NK-92 treated with Interleukin-12 subunit alpha and Interleukin-12 subunit beta, amount 100 ng/mL, for 24 hours (cell line): ENCODE measurements around the gene HSPBP1.

Experiments used
- DNase-seq: peaks from one replicate; lab custom pipeline; 2025; lab: John Stamatoyannopoulos, UW

Gene HSPBP1

DNA sequence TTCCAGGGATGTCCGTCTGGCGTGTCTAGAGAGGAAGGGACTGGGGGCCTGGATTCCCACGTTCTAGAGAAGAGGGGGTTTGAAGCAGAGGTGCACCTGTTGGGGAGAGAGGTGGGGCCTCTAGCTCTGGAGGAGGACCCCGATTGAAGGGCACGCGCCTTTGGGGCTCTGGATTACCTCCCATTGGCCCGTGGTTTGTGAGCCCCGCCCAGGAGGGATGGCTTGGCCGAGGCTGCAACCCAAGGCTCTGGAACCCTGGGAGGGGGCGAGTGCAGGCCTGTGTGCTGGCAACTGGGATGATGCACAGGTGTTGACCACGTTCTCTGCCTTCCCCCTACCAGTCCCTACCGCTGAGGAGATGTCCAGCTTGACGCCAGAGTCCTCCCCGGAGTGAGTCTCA is 25.1 kb upstream of the HSPBP1 start:
- DNase-seq: no peak

DNA sequence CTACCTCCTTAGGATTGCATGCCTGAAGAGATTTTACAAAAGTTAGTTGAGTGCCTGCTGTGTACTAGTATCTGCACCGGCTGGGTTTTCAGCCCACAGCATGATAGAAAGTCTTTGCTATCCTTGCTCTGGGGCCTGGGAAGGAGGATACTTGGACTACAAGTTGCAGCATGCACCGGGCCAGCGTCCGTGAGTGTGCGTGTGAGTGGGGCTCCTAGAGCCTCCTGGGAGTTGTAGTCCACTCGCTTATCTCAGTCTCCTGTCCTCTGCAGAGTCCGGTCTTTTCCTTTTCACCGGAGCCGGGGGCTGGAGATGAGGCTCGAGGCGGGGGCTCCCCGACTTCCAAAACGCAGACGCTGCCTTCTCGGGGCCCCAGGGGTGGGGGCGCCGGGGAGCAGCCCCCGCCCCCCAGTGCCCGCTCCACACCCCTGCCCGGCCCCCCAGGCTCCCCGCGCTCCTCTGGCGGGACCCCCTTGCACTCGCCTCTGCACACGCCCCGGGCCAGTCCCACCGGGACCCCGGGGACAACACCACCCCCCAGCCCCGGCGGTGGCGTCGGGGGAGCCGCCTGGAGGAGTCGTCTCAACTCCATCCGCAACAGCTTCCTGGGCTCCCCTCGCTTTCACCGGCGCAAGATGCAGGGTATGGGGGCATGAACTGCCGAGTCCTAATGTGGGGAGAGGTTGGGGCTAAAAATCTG is 24.5 kb upstream of the HSPBP1 start:
- DNase-seq: no peak

DNA sequence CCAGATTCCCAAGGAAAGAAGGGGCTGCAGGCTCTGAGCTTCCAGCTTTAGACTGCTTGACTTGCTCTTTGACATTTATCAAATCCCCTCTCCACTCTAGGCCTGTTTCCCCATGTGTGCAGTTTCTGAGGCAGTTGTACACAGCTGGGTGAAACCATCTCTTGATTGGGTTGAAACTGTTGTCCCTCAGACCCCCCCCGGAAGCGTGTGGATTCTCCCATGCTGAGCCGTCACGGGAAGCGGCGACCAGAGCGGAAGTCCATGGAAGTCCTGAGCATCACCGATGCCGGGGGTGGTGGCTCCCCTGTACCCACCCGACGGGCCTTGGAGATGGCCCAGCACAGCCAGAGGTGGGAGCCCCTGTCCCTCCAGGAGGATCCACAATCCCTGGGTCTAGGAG is 23.6 kb upstream of the HSPBP1 start:
- DNase-seq: no peak

DNA sequence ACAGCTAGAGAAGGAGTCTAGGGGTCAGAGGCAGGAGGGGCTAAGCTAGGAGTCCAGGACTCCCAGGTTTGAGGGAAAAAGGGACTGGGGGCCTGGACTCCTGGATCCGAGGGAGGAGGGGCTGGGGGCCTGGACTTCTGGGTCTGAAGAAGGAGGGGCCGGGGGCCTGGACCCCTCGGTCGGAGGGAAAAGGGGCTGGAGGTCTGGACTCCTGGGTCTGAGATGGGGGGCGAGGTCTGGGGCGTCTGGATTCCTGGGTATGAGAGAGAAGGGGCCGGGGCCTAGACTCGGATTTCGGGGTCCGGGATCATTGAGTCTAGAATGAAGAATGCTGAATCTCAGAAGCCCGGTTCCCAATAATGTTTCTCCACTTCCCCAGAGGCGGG is 22.4 kb upstream of the HSPBP1 start:
- no peak for DNase-seq

DNA sequence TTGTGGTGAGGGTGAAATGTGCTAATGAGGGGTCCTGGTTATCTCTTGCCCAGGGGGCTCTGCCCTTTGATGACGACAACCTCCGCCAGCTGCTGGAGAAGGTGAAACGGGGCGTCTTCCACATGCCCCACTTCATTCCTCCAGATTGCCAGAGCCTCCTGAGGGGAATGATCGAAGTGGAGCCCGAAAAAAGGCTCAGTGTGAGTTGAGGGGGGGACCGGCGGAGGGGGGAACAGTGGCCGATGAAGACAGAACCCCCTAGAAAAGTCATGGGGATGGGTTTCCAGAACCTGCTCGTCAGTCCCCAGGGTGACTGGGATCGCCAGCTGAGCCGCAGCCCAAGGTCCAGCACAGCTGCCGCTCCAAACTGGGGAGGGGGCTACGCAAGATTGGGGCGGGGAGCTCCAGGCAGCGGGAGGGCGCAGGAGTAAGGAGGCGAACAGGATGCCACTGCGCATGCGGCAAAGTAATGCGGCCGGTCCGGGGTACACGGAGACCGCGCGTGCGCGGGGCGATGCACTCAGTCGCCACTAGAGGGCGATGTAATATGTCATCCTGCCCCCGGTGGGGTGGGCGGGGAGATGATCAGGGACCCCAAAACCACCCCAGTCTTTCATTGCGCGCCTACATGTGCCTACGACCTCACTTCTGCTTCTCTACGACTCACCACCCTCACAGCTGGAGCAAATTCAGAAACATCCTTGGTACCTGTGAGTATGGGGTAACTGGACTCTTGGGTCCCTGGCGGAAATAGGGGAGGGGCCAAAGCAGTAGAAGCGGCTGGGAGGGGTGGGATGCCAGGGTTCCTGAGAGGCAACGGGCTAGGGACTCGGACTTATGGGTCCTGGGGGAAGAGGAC is 21.8 kb upstream of the HSPBP1 start:
- peak; percentile 89 for DNase-seq

DNA sequence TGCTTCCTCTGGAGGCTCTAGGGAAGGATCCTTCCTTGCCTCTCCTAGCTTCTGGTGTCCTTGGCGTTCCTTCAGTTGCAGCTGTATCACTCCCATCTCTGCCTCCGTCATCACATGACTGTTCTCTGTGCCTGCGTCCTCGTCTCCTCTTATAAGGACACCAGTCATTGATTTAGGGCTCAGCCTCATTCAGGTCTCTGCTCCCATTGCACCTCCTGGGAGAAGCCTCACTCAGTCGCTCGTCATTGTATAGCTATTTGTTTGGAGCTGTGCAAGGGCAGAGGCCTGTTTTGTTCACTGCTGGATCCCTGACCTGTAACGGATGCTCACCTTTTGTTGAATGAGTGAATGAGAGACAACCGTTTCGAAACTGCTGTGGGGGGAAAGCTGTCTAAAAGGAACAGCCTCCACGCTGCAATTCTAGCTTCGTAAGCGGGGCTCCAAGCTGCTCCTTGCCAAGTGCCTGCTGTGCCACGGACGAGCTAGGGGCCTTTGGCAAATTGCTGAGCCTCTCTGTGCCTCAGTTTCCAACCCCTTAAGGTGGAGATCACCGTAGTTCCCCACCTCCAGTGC is 21.1 kb upstream of the HSPBP1 start:
- no peak for DNase-seq

DNA sequence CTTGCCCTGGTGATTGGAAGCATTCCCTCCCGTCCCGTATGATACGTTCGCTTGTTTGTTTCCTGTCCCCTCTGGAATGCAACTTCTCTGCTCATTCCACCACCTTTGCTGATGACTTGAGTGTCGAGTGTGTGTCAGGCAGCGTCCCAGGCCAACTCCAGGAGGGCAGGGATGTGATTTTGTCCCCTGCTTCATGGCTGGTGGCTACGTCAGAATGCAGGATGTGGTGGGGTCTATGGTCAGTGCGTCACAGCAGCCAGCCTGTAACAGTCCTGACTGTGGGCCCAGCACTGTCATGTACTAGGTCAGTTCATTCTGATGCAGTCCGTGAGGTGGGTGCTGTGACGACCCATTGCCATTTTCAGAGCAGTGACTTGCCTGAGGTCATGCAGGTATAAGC is 20.1 kb upstream of the HSPBP1 start:
- no peak for DNase-seq

DNA sequence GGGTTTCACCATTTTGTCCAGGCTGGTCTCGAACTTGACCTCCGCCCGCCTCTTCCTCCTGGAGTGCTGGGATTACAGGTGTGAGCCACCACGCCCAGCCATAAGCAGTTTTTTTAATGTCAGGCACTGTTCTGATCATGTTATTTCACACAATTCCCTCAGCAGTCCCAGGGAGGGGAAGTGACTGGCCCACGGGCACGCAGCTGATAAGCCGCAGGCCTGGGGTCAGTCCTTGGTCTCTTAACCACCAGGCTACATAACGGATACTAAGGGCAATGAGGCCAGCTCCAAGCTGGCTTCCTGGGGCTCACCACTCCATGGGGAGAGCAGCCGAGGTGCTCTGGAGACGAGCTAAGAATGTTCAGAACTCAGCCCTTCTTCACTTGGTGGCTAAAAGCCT is 17.4 kb upstream of the HSPBP1 start:
- DNase-seq: no peak

DNA sequence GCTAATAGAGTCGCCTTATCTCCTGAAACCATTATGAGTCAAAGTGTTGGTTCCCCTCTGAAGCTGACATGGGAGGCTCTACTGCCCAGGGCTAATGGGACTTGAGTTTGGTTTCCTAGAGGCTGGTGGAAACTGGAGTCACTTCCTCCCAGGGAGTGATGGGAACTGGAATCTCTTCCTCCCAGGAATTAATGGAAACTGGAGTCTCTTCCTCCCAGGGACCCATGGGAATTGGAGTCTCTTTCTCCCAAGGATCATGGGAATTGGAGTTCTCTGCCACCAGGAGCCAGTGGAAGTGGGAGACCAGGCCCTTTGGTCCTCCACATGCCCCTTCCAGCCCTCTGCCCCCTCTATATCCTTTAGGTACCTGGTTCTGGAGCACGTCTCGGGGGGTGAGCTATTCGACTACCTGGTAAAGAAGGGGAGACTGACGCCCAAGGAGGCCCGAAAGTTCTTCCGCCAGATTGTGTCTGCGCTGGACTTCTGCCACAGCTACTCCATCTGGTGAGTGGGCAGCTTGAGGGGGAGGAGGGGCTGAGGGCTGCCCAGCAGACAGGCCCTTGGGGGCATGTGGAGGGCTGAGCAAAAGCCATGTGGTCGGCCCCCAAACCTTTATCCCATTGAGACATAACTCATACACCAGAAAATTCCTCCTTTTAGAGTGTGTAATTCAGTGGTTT is 9.3 kb upstream of the HSPBP1 start:
- no peak for DNase-seq

DNA sequence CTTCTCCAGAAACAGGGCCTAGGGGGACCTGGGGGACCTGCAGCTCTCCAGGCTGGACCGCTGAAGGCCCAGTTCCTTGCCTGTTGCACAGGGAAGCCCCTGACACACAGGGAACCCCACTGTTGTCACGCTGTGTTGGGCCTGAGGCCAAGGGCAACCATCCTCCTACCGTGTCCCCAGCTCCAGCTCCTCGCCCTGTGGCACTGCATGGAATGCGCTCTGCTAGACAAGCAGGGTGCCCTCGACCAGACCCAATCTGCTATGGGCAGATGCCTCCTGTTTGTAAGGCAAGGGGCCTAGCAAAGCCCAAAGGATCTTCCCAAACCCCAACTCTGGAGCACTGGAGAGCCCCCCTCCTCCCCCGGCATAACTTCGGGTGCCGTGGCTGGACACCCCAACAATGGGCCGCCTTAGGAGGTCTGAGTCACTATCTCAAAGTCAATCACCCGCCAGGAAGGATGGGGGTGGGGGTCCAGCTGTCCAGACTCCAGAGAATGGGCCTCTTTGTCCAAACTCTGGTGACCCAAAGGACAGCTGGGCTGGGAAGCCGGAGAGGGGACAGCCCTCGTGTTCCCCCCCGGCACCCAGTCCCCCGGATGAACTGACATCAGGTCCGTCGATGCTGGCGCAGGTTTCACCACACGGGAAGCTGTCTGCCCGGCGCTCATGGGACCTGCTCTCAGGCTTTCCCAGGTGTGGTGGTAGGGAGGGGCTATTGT is 7.6 kb upstream of the HSPBP1 start:
- DNase-seq: no peak

DNA sequence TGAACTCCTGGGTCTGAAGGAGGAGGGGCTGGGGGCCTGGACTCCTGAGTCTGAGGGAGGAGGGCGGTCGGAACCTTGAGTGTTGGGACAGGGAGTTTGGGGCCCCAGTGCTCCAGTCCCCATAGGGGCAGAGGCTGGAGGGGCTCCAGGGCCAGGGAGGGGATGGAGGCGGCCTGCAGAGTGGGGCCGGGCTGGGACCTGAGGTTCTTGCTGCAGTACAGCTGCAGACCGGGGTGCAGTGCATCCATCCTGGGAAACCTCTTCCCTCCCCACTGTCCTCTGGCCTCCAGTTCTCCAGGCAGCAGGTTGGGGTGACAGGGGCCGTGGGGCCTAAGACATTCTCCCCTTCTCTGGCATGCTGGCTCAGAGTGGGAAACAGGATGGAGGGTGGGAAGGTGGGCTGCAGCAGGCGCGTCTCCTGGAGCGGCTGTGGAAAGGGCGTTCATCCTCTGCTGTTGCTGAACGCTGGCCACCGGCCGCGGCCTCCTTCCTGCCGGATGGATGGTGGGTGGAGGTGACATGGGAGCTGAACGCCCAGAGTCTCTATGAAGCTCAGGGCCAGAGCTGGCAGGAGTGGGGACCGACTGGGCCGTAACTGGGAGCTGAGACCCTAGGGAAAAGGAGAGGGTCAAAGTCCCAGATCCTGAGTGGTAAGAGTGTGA is 5.5 kb upstream of the HSPBP1 start:
- DNase-seq: no peak

DNA sequence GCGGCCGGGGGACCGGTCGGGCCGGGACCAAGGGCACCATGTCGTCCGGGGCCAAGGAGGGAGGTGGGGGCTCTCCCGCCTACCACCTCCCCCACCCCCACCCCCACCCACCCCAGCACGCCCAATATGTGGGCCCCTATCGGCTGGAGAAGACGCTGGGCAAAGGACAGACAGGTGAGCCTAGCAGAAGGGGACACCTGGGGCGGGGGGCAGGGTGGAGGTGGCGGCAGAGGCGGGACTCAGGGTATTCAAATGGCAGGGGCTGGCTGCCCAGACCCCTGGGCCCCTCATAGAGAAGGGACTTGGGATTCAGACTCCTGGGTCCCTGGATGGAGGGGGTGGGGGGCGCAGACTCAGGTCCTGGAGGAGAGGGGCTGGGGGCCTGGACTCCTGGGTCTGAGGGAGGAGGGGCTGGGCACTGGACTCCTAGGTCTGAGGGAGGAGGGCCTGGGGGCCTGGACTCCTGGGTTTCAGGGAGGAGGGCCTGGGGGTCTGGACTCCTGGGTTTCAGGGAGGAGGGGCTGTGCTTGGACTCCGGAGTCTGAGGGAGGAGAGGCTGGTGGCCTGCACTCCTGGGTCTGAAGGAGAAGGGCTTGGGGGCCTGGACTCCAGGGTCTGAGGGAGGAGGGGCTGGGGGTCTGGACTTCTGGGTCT is 4.6 kb upstream of the HSPBP1 start:
- no peak for DNase-seq

DNA sequence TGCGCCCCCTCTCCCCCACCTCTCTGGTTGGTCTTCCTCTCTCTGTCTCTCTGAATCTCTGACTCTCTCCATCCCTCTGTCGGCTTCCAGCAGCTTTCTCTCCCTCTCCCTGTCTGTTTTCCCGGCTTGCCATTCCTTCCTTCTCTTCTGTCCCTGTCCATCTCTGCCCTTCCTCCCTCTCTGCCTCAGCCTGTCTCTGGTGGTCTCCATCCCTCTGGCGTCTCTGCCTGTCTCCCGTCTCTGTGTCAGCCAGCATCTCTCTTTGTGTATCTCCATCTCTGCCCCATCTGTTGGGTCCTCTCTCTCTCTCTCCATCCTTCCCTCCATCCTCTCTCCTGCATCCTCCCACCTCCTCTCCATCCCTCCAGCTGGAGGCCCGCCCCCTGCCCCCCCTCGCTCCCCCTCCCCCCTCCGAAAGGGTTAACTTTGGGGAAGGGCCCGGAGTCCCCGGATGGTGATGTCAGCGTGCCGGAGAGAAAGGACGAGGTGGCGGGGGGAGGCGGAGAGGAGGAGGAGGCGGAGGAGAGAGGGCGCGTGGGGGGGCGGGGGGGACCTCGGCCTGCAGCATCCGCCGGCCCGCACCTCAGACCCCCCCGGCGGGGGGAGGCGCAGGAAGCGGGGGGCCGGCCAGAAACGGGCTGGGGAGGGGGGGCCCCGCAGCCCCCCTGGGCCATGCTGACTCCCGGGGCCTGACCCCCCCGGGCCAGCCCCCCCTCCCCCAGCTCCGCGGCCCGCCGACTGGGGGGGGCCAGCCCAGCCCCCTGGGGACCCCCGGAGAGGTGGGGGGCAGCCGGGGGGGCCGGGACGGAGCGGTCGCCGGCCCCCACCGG is 3.9 kb upstream of the HSPBP1 start, which contains the start of gene BRSK1:
BRSK1 (plus strand) TSS at position 450 of the 830 bp plus-strand sequence. CDS start 446 bp downstream, outside the sequence.
- DNase-seq: no peak

DNA sequence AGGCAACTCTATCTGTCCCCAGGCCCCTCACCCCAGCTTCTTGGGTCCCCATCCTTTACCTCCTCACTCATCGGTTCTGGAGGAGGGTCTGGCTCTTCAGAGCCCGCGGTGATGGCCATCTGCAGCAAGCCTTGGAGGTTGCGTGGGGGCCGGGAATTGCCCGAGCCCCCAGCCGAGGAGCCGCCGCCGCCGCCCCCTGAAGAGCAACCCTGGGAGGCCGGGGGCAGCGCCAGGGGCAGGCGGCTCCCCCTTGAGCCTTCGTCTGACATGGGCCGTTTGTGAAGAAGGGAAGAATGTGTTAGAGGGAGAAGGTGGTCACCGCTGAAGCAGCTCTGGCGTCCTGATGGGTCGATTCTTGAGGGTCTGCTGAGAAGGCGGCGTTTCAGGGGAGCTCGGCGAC is 570 bp downstream of the HSPBP1 start:
- no peak for DNase-seq

DNA sequence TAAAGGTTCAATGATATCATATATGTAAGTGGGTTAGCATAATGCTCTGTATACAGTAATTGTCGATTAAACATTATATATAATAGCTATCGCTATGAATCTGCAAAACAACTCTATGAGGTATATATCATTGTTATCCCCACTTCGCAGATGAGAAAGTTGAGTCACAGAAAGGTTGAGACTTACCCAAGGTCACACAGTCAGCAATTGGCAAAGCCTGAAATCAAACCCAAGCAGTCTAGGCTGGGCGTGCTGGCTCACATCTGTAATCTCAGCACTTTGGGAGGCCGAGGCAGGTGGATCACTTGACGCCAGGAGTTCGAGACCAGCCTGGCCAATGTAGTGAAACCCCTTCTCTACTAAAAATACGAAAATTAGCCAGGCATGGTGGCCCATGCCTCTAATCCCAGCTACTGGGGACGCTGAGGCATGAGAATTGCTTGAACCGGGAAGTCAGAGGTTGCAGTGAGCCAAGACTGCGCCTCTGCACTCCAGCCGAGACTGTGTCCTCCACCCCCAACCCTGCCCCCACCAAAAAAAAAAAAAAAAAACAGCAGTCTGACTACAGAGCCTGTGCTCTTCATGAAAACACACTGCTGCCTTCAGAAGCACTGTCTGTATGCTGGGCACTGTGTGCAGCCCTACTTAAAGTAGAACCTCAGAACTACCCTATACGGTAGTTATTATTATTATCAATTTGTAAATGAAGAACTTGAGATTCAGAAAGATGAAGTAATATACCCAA is 1.3 kb downstream of the HSPBP1 start:
- DNase-seq: no peak

DNA sequence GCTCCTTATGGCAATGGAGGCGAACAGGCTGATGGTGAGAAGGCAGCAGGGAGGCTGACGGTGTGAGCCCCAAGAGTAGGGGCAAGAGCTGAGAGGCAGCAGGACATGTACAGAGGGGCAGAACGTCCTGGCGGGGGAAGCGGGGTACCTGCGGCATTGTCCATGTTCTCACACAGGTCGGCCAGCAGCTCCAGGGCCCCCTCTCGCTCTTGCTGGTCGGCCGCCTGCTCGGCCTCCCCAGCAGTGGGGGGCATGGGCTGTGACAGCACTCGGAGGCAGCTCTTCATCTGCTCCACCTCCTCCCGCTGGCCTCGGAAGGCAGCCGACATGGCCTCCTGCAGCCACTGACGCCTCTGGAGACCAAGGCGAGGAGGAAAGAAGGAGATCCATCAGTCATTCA is 2.4 kb downstream of the HSPBP1 start:
- no peak for DNase-seq

DNA sequence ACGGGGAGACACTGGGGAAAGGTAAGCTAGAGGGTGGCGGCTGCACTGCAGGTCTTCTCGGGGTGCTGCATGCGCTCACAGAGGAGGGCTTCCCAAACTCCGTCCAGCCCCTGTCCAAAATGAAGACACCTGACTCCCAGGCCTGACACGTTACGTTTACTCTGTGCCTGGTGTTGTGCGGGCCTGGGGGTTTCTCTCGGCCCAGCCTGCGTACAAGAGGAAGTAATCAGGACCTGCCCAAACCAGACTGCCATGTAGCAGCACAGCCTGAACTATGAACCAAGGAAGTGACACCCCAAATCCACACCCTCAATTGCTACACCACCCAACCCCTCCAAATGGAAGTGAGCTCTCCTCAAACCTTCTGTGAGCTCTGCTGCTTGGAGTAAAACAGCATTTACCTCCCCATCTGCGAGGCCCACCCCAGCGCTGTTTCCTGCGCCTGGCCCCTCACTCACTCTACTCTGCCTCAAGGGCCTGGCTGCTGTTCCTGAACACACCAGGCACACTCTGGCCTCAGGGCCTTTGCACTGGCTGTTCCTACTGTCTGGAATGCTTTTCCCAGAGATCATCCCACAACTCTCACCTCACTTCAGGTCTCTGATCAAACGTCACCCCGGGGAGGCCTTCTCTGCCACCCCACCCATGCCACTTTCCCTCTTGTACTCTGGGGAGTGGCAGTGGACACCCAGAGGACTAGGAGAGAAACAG is 3.0 kb downstream of the HSPBP1 start:
- no peak for DNase-seq
